ENCODE data around the gene CCDC12.

CCDC12 gene

GRCh38 chr3:46943237-46944187 is 33.0 kb downstream of the CCDC12 start:
- DNase-seq (ENCODE audit: extremely low read depth, low read depth): no peak
- TF ChIP-seq CTCF (IDR thresholded peaks at IDR 0.05; ENCODE audit: low read depth, low read length, missing control alignments): no peak
- no peak overlapping the region for H3K4me3 ChIP-seq (replicated peaks; ENCODE audit: low read depth, low read length)

GRCh38 chr3:46942481-46943236 is 33.9 kb downstream of the CCDC12 start:
- no peak for DNase-seq (ENCODE audit: extremely low read depth, low read depth)
- TF ChIP-seq CTCF (IDR thresholded peaks at IDR 0.05; ENCODE audit: low read depth, low read length, missing control alignments): no peak
- no peak overlapping the region for H3K4me3 ChIP-seq (replicated peaks; ENCODE audit: low read depth, low read length)

DNA sequence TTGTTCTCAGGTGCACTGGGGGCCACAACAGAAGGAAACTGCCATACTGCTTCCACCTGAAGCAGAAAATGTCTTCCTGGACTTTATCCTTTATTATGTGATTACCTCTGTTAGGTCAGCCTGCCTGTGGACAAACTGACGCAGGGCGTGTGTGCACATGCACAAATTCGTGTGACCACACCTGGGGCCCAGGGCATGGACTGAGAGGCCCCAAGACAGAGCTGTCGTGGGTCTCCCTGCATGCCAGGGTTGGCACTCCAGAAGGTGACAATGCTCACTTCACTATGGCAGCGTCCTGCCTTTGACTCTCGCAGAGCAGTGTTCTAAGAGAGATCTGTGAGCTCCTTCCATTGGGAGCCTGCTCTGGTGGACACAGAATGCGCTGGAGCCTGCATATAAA is 34.5 kb downstream of the CCDC12 start:
- no peak overlapping the region for H3K4me3 ChIP-seq (replicated peaks; ENCODE audit: low read depth, low read length)
- no peak for TF ChIP-seq CTCF (IDR thresholded peaks at IDR 0.05; ENCODE audit: low read depth, low read length, missing control alignments)
- DNase-seq (ENCODE audit: extremely low read depth, low read depth): no peak

DNA sequence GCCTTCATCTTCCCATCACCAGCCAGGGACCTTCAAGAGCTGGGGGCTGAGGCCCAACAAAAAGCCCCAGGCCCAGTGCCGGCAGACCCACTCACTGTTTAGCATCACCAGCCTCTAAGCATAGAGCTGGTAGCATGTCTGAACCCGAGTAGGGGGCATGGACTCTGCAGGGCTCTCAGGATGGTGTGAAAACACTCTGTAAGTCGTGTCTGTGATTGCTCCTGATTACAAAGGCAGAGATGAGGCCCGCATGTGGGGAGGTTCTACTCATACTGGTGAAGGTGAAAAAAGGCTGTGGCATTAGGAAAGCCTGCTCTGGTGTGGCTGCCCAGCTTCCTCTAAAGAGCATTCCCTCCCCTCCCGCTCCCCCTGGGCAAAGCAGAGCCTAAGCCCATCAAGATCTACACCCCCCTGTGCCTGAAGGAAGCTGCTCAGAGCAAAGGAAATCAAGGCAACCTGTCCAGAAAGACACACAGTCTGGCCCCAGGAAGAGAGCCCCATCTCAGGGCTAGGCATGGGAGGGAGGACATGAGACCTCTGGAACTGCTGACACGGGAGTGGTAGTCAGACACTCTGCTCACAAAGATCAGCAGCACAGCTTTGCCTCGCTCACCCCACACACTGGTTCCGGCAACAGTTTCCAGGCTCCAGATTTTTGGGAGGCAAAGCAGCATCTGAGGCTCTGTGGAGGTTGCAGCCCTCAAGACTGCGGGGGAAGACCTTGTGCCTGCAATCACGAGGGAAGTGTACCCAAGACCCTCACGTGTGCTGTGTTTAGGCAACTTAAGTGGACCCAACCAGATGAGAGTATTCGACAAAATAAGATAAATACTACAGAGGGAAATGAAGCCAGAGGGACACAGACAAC is 36.7 kb downstream of the CCDC12 start:
- H3K4me3 ChIP-seq (replicated peaks; ENCODE audit: low read depth, low read length): no peak overlapping the region
- DNase-seq (ENCODE audit: extremely low read depth, low read depth): no peak
- no peak for TF ChIP-seq CTCF (IDR thresholded peaks at IDR 0.05; ENCODE audit: low read depth, low read length, missing control alignments)

DNA sequence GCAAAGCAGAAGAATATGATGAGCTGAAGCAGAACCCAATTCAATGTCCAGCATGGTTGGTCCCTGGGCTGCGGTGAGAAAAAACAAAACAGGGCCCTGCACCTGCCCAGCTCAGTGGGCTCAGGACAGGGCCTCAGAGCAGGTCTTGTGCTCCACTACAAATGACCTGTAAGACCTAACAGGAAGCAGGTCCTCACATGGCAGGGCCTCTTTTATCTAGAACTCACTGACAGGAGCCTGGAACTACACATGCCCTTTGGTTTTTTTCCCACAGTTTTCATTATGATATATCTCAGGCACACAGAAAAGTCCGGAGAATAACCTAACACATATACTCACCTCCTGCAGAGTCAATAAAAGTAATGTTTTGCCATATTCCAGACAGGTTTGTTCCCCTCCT is 38.4 kb downstream of the CCDC12 start:
- no peak for DNase-seq (ENCODE audit: extremely low read depth, low read depth)
- no peak for TF ChIP-seq CTCF (IDR thresholded peaks at IDR 0.05; ENCODE audit: low read depth, low read length, missing control alignments)
- H3K4me3 ChIP-seq (replicated peaks; ENCODE audit: low read depth, low read length): no peak overlapping the region

DNA sequence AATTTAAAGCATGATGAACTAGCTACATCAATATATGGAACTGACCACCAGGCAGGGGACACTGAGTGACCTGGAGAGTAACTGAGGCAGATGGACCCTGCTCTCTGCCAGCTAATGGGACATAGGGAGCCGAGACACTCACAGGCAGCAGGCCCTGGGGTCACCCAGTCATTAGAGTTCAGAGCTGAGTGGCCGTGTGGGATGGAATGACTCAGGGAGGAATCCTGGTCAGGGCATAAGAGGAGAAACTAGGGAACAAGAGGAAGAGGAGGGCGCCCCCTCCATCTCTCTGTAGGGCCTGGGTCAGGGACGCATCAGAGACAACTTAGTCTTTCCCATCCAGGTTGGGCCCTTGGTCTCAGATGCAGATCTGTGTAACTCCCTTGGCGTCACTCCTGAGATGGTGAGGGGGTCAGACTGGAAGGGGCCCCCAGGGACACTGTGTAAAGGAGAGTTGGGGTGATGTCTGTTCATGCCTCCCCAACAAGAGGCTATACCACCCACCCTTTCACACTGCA is 39.8 kb downstream of the CCDC12 start:
- no peak for DNase-seq (ENCODE audit: extremely low read depth, low read depth)
- no peak for TF ChIP-seq CTCF (IDR thresholded peaks at IDR 0.05; ENCODE audit: low read depth, low read length, missing control alignments)
- H3K4me3 ChIP-seq (replicated peaks; ENCODE audit: low read depth, low read length): no peak overlapping the region
